Uterus (tissue), 2 donors: ENCODE results near the gene MSH2.

Experiments
- CTCF ChIP-seq, 4 experiments: fragments of 200-600 bp in 2 of 4; fragments of 450-650 bp in 2 of 4; sonication (generic) in 2 of 4; IDR thresholded peaks; one replicate each; pipeline ENCODE4 v1.5.1; 2016 to 2019; ENCODE audit warnings: antibody characterized with exemption in 4 of 4, mild to moderate bottlenecking in 2 of 4, moderate library complexity in 1 of 4
- POLR2A ChIP-seq, 2 donors: fragments of 450-650 bp; IDR thresholded peaks; one replicate each; pipeline ENCODE4 v1.6.1; 2016; ENCODE audit warnings: antibody characterized with exemption in 2 of 2, mild to moderate bottlenecking in 1 of 2, moderate library complexity in 1 of 2

GRCh38 chr2:47520825-47521665 lies 118.1 kb downstream of the MSH2 start:
- peak in 1 of 4 experiments; percentile 12 for TF ChIP-seq CTCF (IDR thresholded peaks at IDR 0.05)
- TF ChIP-seq POLR2A (IDR thresholded peaks at IDR 0.05), result no peak
